Endodermal cell (in vitro differentiated cells): ENCODE data around the gene KAT7. TPM values are rescaled to one million over a fixed set of nuclear protein-coding genes. Genes with fewer than 3 reads are reported as not detected.

ENCODE experiments used
- DNase-seq: peaks from one replicate; pipeline ENCODE4 v3.0.0-alpha.2; 2017
- H3K27ac ChIP-seq: 2 replicates; pipeline ENCODE4 v1.5.1; 2013; ENCODE audit warnings: mild to moderate bottlenecking, low read depth, low read length, moderate library complexity
- H3K27me3 ChIP-seq: 2 replicates; pipeline ENCODE4 v1.6.1; 2013; ENCODE audit warnings: mild to moderate bottlenecking, low read length, moderate library complexity; ENCODE audit not compliant: insufficient read depth, control insufficient read depth, poor library complexity, severe bottlenecking
- H3K36me3 ChIP-seq: 2 replicates; pipeline ENCODE4 v1.7.0; 2013; ENCODE audit warnings: mild to moderate bottlenecking, low read length, moderate library complexity; ENCODE audit not compliant: control insufficient read depth, insufficient read depth
- H3K4me1 ChIP-seq: one replicate; pipeline ENCODE4 v1.7.0; 2013; ENCODE audit warnings: low read length; ENCODE audit not compliant: control insufficient read depth, insufficient read depth
- H3K4me3 ChIP-seq: 2 replicates; pipeline ENCODE4 v1.5.1; 2013; ENCODE audit warnings: mild to moderate bottlenecking, low read length, moderate library complexity
- H3K9ac ChIP-seq: 2 replicates; pipeline ENCODE4 v1.6.1; 2013; ENCODE audit warnings: mild to moderate bottlenecking, low read length, moderate library complexity; ENCODE audit not compliant: poor library complexity, severe bottlenecking; ENCODE audit errors: extremely low read depth
- H3K9me3 ChIP-seq: 2 replicates; pipeline ENCODE4 v1.6.1; 2013; ENCODE audit warnings: mild to moderate bottlenecking, low read length, moderate library complexity; ENCODE audit not compliant: control insufficient read depth
- H3K27ac Mint-ChIP-seq: 2 replicates; pipeline ENCODE4 v1.8.0; 2020; ENCODE audit warnings: mixed read lengths
- H3K27me3 Mint-ChIP-seq: 2 replicates; pipeline ENCODE4 v1.8.0; 2021; ENCODE audit warnings: mild to moderate bottlenecking, mixed read lengths; ENCODE audit not compliant: insufficient read depth
- H3K36me3 Mint-ChIP-seq: 2 replicates; pipeline ENCODE4 v1.8.0; 2020; ENCODE audit warnings: low read depth, mixed read lengths
- H3K4me1 Mint-ChIP-seq: 2 replicates; pipeline ENCODE4 v1.8.0; 2020; ENCODE audit warnings: mixed read lengths
- H3K4me3 Mint-ChIP-seq: 2 replicates; pipeline ENCODE4 v1.8.0; 2020; ENCODE audit warnings: mild to moderate bottlenecking, moderate library complexity, mixed read lengths
- H3K9me3 Mint-ChIP-seq: 2 replicates; pipeline ENCODE4 v1.8.0; 2020; ENCODE audit warnings: mild to moderate bottlenecking, mixed read lengths
- CTCF ChIP-seq: fragments of 200-600 bp; sonication (generic); conservative IDR thresholded peaks from 2 replicates; pipeline ENCODE4 v1.5.0; 2021; ENCODE audit warnings: antibody characterized with exemption, mild to moderate bottlenecking
- WGBS, 2 experiments: methylation state at CpG; one replicate each; pipeline versions ENCODE4 v1.1.5 to v1.1.7; 2013; ENCODE audit warnings: missing lambda C conversion rate in 2 of 2, mixed read lengths in 1 of 2; ENCODE audit not compliant: insufficient coverage in 1 of 2, insufficient read length in 1 of 2; 5-methylcytosine and 5-hydroxymethylcytosine counted together
- total RNA-seq, 2 donors: library from RNA; stranded (reverse); fragmentation: NEBNext Ultra II Directional in 1 of 2; extraction: Animal tissue kit (Norgen Biotek cat#: 25700) in 1 of 2; gene quantifications; 2 replicates in 1 of 2; 3 replicates in 1 of 2; pipeline ENCODE4 v1.2.1, GENCODE V29; 2021

Gene KAT7
- total RNA-seq, 2 donors from 2014 or later: 77.8 to 80.5 TPM

- no peak for DNase-seq
- Mint-ChIP-seq H3K27ac (no peak overlapping the region), H3K27me3 (no peaks in the 10 kb centered on the region), H3K9me3 (no peaks in the 10 kb centered on the region), H3K36me3 (no peaks in the 10 kb centered on the region), H3K4me3 (no peak overlapping the region), H3K4me1 (peaks cover 18% of the 10 kb centered on the region)
- Histone ChIP-seq H3K36me3 (no peaks in the 10 kb centered on the region), H3K9ac (no peak overlapping the region), H3K9me3 (no peaks in the 10 kb centered on the region), H3K27me3 (no peaks in the 10 kb centered on the region), H3K27ac (no peak overlapping the region), H3K4me3 (no peak overlapping the region), H3K4me1 (no peaks in the 10 kb centered on the region)
- WGBS, 2 experiments: 87 to 89% methylated on average over 3 to 5 of the region's 6 CpGs
- no peak for TF ChIP-seq CTCF
Measured at GRCh38 chr17:49872754-49873377, 84.4 kb downstream of the KAT7 start.

GRCh38 chr17:49873466-49873865 lies 85.0 kb downstream of the KAT7 start:
- Histone ChIP-seq H3K9ac (no peak overlapping the region), H3K9me3 (no peaks in the 10 kb centered on the region), H3K27ac (no peak overlapping the region), H3K4me3 (no peak overlapping the region), H3K27me3 (no peaks in the 10 kb centered on the region), H3K36me3 (no peaks in the 10 kb centered on the region), H3K4me1 (no peaks in the 10 kb centered on the region)
- no peaks in the 10 kb centered on the region for H3K9me3 Mint-ChIP-seq
- WGBS, 2 experiments: 86 to 92% methylated on average over 5 to 6 of the region's 6 CpGs
- peaks cover 18% of the 10 kb centered on the region for H3K4me1 Mint-ChIP-seq
- TF ChIP-seq CTCF: no peak
- no peaks in the 10 kb centered on the region for H3K36me3 Mint-ChIP-seq
- H3K27ac Mint-ChIP-seq: no peak overlapping the region
- H3K27me3 Mint-ChIP-seq: no peaks in the 10 kb centered on the region
- H3K4me3 Mint-ChIP-seq: no peak overlapping the region
- no peak for DNase-seq

DNA sequence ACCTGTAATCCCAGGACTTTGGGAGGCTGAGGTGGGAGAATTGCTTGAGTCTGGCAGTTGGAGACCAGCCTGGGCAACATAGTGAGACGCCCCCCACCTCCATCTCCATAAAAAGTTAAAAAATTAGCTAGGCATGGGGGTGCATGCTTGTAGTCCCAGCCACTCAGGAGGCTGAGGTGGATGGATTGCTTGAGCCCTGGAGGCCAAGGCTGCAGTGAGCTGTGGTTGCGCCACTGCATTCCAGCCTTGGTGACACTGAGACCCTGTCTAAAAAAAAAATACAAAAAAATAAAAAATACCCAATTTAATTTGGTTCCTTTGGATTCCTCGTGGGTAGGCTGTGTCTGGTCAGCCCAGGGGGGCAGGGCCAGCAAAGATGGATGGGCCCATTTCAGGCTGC lies 85.4 kb downstream of the KAT7 start:
- Mint-ChIP-seq H3K4me1 (peaks cover 20% of the 10 kb centered on the region), H3K27ac (no peak overlapping the region), H3K36me3 (no peaks in the 10 kb centered on the region), H3K9me3 (no peaks in the 10 kb centered on the region), H3K4me3 (no peak overlapping the region), H3K27me3 (peaks cover 2% of the 10 kb centered on the region)
- no peaks in the 10 kb centered on the region for H3K36me3 ChIP-seq
- no peak overlapping the region for H3K9ac ChIP-seq
- H3K4me1 ChIP-seq: peaks cover 2% of the 10 kb centered on the region
- DNase-seq: no peak
- H3K4me3 ChIP-seq: no peak overlapping the region
- TF ChIP-seq CTCF: no peak
- no peak overlapping the region for H3K27ac ChIP-seq
- H3K9me3 ChIP-seq: no peaks in the 10 kb centered on the region
- WGBS, 2 experiments: 88 to 100% methylated on average over 1 to 3 of the region's 3 CpGs
- no peaks in the 10 kb centered on the region for H3K27me3 ChIP-seq
